Thyroid gland (tissue), 4 donors: ENCODE measurements around the gene SORCS2. TPM values are rescaled to one million over a fixed set of nuclear protein-coding genes. Genes with fewer than 3 reads are reported as not detected.
A peak's percentile ranks its signal among the peaks of the same experiment; 100 is the strongest.

ENCODE experiments used
- DNase-seq, 2 donors: peaks; one replicate each; pipeline ENCODE4 v3.0.0-alpha.2; 2019
- H3K27ac ChIP-seq, 3 donors: fragments of 200-600 bp; sonication (generic); 1 replicate in 2 of 3; 2 replicates in 1 of 3; pipeline ENCODE4 v1.5.1; 2016 to 2019; ENCODE audit warnings: mild to moderate bottlenecking in 1 of 3, moderate library complexity in 1 of 3
- H3K27me3 ChIP-seq: fragments of 200-600 bp; sonication (generic); one replicate; pipeline ENCODE4 v1.5.1; 2019
- H3K36me3 ChIP-seq, 2 donors: fragments of 200-600 bp; sonication (generic); one replicate each; pipeline ENCODE4 v1.5.1; 2016 to 2019
- H3K4me1 ChIP-seq, 2 donors: fragments of 200-600 bp; sonication (generic); one replicate each; pipeline ENCODE4 v1.5.1; 2017 to 2019
- H3K4me3 ChIP-seq, 3 donors: fragments of 200-600 bp; sonication (generic); replicated peaks in 1 of 3; 1 replicate in 2 of 3; 2 replicates in 1 of 3; pipeline ENCODE4 v1.5.1; 2016; ENCODE audit warnings: mild to moderate bottlenecking in 1 of 3
- H3K9me3 ChIP-seq: fragments of 200-600 bp; sonication (generic); one replicate; pipeline ENCODE4 v1.5.1; 2017
- POLR2A ChIP-seq, 2 donors: fragments of 450-650 bp; IDR thresholded peaks; one replicate each; pipeline ENCODE4 v1.6.1; 2017; ENCODE audit warnings: antibody characterized with exemption in 2 of 2, mild to moderate bottlenecking in 2 of 2, moderate library complexity in 1 of 2
- WGBS, 2 donors: methylation state at CpG; one replicate each; pipeline ENCODE4 v1.1.5; 2017; 5-methylcytosine and 5-hydroxymethylcytosine counted together
- intact Hi-C: fragments of 100-400 bp; cut with DNase I; formaldehyde crosslinking; loops from one replicate; pipeline ENCODE4 v1.15.1; 2023
- total RNA-seq, 4 donors: library from RNA; depleted of rRNA; stranded (reverse); fragments of >200 nt; gene quantifications; one replicate each; pipeline ENCODE4 v1.2.3, GENCODE V29; 2016
- TF ChIP-seq, protein P1 (sequence below), 6 experiments: fragments of 200-600 bp in 3 of 6; fragments of 450-650 bp in 3 of 6; sonication (generic) in 3 of 6; IDR thresholded peaks; one replicate each; pipeline ENCODE4 v1.5.1; 2016 to 2019; ENCODE audit warnings: antibody characterized with exemption in 6 of 6, mild to moderate bottlenecking in 2 of 6, inconsistent platforms in 1 of 6, moderate library complexity in 1 of 6

Gene SORCS2
- total RNA-seq, 4 donors from 2014 or later: 1.7 to 13.6 (median 3.6) TPM

DNA sequence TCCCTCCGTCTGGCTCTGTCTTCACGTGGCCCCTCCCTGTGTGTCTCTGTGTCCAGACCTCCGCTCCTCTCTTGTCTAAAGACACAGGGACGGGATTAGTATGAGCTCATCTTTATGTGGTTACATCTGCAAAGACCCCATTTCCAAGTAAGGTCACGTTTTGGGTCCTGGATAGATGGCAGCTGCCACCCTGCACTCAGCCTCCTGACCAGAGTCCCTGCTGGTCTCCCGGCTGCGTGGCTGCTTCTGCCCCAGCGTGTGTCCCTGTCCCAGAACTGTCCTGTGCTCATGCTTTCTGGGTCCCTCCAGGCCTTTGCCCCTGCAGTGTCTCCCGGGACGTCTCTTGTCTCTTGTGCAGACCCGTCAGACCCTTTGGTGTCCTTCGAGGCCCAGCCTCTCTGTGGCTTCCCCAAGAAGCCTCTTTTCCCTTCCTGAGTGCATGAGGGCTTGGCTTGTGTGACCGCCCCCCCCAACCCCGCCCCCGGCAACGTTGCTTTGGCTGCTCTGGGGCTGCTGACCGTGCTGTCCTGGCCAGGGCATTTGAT is 135.1 kb downstream of the SORCS2 start:
- Histone ChIP-seq H3K4me1 (peaks cover 5 to 8% of the 10 kb centered on the region in 2 donors), H3K9me3 (no peaks in the 10 kb centered on the region), H3K27ac (no peak overlapping the region), H3K36me3 (no peaks in the 10 kb centered on the region), H3K4me3 (no peak overlapping the region), H3K27me3 (no peaks in the 10 kb centered on the region)
- WGBS, 2 donors: 77 to 81% methylated on average over 17 of the region's 17 CpGs
- DNase-seq: no peak
- TF ChIP-seq, protein P1, sequence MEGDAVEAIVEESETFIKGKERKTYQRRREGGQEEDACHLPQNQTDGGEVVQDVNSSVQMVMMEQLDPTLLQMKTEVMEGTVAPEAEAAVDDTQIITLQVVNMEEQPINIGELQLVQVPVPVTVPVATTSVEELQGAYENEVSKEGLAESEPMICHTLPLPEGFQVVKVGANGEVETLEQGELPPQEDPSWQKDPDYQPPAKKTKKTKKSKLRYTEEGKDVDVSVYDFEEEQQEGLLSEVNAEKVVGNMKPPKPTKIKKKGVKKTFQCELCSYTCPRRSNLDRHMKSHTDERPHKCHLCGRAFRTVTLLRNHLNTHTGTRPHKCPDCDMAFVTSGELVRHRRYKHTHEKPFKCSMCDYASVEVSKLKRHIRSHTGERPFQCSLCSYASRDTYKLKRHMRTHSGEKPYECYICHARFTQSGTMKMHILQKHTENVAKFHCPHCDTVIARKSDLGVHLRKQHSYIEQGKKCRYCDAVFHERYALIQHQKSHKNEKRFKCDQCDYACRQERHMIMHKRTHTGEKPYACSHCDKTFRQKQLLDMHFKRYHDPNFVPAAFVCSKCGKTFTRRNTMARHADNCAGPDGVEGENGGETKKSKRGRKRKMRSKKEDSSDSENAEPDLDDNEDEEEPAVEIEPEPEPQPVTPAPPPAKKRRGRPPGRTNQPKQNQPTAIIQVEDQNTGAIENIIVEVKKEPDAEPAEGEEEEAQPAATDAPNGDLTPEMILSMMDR (IDR thresholded peaks at IDR 0.05): no peak
- intact Hi-C loops: no loop called here

DNA sequence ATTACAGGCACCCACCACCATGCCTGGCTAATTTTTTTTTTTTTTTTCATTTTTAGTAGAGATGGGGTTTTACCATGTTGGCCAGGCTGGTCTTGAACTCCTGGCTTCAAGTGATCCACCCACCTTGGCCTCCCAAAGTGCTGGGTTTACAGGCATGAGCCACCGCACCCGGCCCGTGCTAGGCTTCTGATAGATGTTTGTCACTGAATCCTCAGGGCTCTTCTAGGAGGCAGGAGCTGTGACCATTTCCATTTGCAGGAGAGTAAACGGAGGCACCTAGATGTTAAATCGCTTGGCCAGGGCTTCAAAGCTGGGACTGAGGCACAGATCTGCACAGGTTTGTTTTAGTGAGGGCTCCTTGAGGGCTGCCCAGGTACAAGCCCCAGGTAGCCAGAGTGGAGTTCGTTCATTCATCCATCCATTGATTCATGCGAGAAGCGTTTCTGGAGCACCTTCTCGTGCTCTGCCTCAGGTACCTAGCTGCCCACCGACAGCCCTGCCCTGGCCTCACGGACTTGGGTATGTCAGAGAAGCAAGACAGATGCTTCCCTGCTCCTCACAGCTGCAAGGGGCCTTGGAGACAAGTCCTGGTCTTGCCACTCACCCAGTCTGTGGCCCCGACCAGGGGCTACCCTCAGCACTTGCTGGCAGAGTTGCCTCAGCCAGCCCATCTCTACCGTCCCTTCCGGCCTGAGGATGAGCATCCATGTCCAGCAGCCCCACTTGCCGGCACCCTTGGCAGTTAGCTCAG is 136.0 kb downstream of the SORCS2 start:
- no peaks in the 10 kb centered on the region for H3K27me3 ChIP-seq
- 81 to 89% methylated on average over 13 to 15 of the region's 15 CpGs for WGBS, 2 donors
- H3K4me1 ChIP-seq: peaks cover 5 to 8% of the 10 kb centered on the region in 2 donors
- H3K9me3 ChIP-seq: no peaks in the 10 kb centered on the region
- intact Hi-C loops: no loop called here
- TF ChIP-seq, protein P1 (IDR thresholded peaks at IDR 0.05): no peak
- no peak for TF ChIP-seq POLR2A (IDR thresholded peaks at IDR 0.05)
- H3K36me3 ChIP-seq: no peaks in the 10 kb centered on the region
- DNase-seq: no peak
- H3K27ac ChIP-seq: no peak overlapping the region
- no peak overlapping the region for H3K4me3 ChIP-seq

DNA sequence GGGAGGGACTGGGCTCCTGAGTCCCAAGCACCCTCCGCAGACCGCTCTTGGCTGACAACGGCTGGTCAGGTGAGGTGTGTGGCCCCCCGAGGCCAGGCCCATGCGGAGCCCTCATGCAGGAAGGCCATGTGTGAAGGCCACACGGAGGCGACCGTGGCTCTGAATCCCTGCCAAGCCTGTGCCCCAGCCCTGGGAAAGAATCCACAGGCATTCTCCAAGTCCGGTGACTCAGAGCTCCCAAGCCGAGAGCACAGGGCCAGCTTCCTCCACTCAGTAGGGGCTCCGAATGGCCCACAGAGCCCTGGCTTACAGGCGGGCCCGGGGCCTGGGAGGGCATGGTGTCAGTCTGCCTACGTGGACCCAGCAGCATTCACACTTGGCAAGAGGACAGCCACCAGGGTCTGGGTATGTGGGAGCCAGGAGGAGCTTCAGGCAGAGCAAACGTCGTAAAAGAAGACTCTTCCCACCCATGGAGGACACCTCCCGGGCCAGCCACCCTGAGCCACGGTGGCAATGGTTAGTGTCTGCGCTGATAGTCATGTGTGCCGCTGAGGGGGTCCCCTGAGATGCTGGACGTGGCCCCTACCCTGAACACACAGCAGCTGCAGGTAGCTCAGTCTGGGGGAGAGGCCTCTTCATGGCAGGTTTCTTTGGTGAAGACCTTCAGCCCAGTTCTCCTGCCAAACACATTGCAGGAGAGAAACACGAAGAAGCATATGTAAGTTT is 136.7 kb downstream of the SORCS2 start:
- Histone ChIP-seq H3K9me3 (no peaks in the 10 kb centered on the region), H3K27ac (no peak overlapping the region), H3K27me3 (no peaks in the 10 kb centered on the region), H3K4me1 (peaks cover 5 to 8% of the 10 kb centered on the region in 2 donors), H3K36me3 (no peaks in the 10 kb centered on the region), H3K4me3 (no peak overlapping the region)
- WGBS, 2 donors: 57 to 76% methylated on average over 18 to 20 of the region's 22 CpGs
- DNase-seq: peak; percentile 17 to 73
- intact Hi-C loops: no loop called here
- TF ChIP-seq, protein P1 (IDR thresholded peaks at IDR 0.05): no peak
- no peak for TF ChIP-seq POLR2A (IDR thresholded peaks at IDR 0.05)

DNA sequence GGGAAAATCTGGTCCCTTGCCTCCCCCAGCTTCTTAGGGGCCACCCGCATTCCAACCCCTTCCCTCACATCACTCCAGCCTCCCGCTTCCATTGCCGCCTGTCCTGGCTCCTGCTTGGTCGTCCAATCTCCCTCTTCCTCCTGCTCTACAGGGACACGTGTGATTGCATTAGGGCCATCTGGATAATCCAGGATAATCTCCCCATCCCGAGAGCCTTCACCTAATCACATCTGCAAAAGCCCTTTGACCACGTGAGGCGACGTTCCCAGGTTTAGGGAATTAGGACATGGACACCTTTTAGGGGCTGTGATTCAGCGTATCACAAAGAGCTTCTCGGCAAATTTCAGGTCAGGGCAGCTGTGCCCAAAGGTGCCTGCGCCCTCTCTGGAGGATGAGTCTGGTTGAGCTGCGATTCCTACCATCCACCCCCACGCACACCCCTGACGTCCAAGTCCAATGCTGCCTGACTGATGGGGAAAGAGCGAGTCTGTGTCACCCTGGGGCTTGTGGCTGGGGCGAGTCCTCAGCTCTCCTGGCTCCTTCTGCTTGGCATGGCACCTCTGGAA is 137.8 kb downstream of the SORCS2 start:
- DNase-seq: no peak
- no peak overlapping the region for H3K27ac ChIP-seq
- intact Hi-C loops: loop anchor here (10.0 kb wide), 1 partner anchor 385 kb away; no protein-coding TSS in a partner anchor
- no peaks in the 10 kb centered on the region for H3K27me3 ChIP-seq
- WGBS, 2 donors: 81 to 93% methylated on average over 17 of the region's 17 CpGs
- no peaks in the 10 kb centered on the region for H3K36me3 ChIP-seq
- H3K4me1 ChIP-seq: peaks cover 0 to 8% of the 10 kb centered on the region in 2 donors
- H3K9me3 ChIP-seq: no peaks in the 10 kb centered on the region
- H3K4me3 ChIP-seq: no peak overlapping the region
- TF ChIP-seq POLR2A (IDR thresholded peaks at IDR 0.05): no peak
- TF ChIP-seq, protein P1 (IDR thresholded peaks at IDR 0.05): no peak
